Stimulated activated CD4-positive, alpha-beta T cell treated with anti-CD3 and anti-CD28 coated beads, TNF-alpha, amount 100 ng/mL, for 24 hours (primary cell): ENCODE measurements around the gene FAM20C.
"Not testable (repeated sequence)": the region's sequence is repeated elsewhere in the genome, so short reads cannot be mapped to it uniquely, and the experiment has no call there.

Experiments used
- DNase-seq, 3 experiments: peaks; one replicate each; pipeline ENCODE4 v3.0.0-alpha.2; 2020; ENCODE audit warnings: low read depth in 3 of 3

FAM20C gene

GRCh38 chr7:173209-173918 is 19.0 kb upstream of the FAM20C start:
- DNase-seq = no peak

DNA sequence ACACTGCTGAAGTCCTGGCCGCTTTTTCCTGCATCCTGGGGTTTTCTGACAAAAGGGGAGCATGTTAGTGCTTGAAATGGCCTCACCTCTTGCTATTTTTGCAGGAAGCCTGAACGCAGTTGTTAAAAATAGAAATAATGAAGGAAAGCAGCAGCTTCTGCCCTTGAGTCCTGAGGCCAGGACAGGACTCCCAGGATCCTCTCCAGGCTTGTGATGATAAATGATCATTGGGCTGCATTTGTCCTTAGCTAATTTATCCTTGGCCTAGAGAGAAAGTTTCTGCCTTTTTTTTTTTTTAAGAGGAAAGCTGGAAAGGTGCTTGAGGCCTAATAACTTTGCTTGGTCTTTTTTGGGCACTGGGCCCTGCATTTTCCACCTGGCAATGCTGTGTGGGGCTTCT is 17.7 kb upstream of the FAM20C start:
- no peak for DNase-seq

DNA sequence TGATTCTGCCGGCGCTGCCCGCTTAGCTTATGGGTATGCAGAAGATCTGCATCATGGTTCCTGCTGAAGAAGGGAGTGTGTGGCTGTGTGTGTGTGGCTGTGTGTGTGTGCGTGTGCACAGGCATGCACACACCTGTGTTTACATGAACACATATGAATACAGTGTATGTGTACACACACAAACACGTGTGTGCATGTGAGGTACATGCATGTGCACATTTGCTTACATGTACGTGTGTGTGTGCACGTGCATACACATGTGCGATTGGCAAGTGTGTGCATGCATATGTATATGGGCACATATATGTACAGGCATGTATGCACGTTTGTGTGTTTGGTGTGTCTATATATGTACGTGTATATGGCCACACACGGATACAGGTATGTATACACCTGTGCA is 16.4 kb upstream of the FAM20C start:
- DNase-seq = no peak

DNA sequence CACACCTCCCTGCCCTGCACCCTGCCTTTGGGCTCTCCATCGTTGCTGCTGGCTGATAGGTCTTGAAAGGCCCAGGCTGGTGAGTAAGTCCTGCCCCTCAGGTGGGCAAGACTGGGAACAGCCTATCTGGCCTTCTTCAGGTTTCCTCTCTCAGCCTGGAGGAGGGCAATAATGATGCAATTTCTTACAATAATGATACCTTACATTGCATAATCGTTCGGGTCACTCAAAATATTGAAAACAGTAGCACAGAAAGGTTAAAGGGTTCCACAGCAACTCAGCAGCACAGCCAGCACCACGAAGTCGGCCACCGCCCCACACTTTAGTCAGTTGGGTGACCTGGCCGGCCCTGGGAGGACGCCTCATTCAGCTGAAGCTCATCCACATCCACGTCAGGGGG is 16.0 kb upstream of the FAM20C start:
- no peak for DNase-seq

DNA sequence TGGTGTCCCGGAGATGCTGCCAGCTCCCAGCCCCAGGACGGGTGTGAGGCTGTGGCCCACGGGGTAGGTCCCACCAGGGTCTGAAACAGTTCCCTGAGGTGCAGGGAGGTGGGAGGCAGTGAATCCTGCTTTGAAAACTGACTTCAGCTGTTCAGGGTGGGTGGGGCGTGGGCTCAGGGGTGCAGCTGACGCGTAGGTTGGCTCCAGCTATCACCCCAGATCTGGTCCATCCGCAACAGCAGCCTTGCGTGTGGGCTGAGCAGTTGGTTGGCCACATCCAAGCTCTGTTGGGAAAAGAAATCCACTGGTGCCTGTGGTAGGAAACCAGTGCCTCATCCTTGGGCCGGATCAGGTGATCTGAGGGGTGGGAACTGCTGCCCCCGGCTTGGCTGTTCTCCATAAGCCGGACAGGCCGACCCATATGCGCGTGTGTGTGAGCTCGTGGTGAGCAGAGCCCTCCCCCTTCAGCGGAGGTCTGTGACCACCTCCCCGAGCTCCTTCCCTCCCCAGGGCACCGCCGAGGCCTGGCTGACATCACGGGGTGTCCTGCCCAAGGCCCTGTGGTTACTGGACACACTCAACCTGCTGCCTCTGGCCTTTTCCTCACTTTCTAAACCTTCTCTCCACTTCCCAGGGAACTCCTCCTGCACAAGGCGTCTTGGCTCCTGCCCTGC is 15.4 kb upstream of the FAM20C start:
- DNase-seq = no peak

GRCh38 chr7:178444-178843 is 13.9 kb upstream of the FAM20C start:
- DNase-seq = no peak

- no peak for DNase-seq
These were observed 13.1 kb upstream of the FAM20C start for GRCh38 chr7:179209-179681.

DNA sequence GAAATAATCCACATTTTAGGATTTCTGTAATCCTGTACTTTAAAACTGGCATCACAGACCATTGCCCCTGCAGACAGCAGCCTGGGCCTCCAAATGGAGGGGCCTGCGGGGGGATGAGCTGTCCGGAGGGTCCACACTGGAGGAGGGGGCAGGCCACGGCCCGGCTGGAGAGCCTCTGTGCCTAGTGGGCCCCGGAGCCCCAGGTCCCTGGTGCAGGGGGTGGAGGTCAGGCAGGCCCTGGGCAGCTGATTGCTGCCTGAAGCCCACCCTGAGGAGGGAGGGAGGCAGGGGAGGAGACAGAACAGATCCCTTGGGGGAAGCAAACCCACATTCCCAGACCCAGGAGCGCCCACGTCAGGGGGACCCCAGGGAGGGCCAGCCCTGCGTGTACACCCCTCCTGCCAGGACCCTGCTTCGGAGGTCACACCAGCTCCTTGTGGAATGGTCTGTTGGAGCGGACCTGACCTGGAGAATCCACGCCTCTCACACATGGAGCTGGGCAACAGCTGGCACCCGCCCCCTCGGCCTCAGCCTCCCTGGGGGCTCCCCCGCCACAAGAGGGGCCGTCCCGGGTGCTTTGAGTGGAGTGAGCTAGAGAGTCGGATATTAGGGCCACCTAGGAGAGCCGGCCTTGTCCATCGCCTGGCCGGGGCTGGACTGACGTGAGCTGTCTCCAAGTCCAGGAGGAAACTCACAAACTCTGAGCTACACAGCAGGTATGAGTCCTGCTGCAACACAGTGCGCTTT is 12.2 kb upstream of the FAM20C start:
- DNase-seq = no peak

DNA sequence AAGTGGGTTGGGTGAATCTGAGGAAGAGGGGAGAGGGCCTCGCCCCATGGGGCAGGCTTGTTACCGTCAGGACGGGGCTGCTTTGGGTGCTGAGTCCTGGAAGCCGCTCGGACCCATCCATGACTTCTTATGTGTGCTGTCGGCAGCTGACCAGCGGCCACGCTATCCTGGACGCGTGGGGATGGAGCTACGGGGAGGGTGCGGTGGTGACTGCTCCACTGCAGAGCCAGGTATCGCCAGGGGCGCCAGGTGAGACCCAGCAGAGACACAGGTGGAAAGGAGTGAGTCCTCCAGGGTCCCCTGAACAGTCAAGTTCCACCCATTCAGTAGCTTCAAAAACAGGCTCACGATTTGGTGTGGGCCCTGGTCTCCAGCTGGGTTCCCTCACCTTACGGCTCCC is 10.6 kb upstream of the FAM20C start:
- DNase-seq = no peak

GRCh38 chr7:182502-182901 is 9.9 kb upstream of the FAM20C start:
- DNase-seq = not testable (repeated sequence)

DNA sequence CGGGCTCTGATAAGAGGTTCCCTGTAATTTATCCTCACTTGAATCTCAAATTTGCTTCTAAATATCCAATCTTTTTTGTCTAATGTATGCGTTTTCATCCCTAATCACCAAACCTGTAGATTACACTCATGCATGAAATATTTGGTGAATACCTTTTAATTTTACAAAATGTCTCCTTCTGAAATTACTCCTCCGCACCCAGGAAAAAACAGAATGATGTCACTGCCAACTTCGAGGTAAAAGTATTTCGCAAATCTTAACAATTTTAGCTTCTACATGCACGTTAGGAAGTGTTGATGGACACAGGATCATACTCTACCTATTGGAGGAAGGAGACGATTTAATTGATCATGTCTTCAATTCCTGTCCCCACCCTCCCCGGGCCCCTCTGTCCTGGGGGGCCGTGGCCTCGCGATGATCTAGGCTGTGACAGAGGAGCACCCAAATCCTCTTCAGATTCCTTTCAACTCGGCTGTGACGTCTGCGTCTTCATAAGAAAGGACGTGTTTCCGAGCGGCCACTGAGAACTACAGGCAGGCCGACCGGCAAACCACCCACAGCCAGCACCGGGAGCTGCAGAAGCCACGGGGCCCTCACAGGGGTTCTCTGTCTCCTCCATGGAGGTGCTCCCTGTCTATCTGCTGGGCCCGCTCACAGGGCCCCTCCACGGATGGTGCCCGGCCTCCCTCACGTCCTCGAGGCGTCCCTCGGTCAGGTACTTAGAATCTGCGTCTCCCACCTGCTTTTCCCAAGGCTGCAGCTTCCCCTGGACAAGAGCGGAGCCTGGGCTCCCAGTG is 8.7 kb upstream of the FAM20C start:
- DNase-seq = no peak

GRCh38 chr7:184294-185264 is 7.8 kb upstream of the FAM20C start:
- DNase-seq = no peak

DNA sequence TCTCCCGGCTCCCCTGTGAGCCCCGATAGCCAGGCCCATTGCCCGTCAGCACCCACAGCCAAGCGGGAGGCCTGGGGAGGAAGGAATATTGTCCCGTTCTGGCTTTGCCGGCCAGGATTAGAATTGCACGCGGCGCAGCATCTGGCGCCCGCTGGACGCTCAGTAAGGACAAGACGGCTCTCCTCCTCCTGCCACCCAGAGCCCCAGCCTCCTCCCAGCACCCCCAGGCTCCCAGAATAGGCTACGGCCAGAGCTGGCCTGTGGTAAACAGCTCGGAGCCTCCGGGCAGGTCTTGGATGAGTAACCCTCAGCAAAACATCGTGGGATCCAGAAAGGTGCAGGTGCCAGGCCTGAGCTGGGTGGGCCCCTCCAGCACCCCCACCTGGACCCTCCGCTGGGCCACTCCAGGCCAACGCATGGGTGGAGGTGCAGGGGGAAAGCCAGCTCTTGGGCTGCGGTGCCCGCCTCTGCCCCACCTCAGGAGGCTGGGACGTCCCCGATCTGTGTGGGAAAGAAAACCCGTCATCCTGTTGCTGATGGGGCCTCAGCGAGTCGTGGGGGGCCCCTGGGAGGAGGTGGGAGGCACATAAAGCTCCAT is 5.8 kb upstream of the FAM20C start:
- DNase-seq = no peak

DNA sequence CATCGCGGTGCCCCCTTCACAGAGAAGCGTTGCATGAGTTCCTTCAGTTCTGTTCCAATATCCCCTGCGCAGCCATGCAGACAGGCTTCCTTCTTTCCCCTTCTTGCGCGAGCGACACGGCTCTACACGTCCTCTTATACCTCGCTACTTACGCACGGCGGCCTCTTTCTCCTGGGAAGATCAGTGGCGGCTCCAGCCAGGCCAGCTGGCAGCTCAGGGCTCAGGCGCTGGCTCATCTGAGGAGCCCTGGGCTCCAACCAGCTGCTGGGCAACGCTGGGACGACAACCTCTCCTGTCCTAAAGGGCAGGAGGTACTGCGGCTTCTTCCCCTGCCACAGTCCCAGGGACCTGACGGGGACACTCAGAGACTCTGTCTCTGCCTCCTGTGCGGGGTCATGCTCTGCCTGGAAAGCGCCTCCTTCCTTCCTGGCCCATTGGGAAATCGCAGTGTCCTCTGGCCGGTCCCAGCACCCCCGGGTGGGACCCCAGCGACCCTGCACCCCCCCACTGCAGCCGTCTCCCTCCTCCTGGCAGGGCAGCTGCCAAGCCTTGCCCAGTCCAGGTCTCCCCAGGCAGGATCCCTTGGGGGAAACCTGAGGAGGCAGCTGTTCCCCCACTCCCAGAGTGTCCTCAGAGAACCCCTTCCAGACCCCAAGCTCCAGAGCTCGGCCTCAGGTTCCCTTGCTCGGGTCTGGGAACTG is 5.0 kb upstream of the FAM20C start:
- DNase-seq = no peak

GRCh38 chr7:188174-188573 is 4.2 kb upstream of the FAM20C start:
- no peak for DNase-seq

GRCh38 chr7:188727-189500 is 3.5 kb upstream of the FAM20C start:
- no peak for DNase-seq

- no peak for DNase-seq
These were observed 2.7 kb upstream of the FAM20C start for GRCh38 chr7:189719-190118.

- DNase-seq = no peak
These were observed 2.2 kb upstream of the FAM20C start for GRCh38 chr7:190196-190595.
